Measurements from ENCODE around the gene SCG5.

The SCG5 gene

DNA sequence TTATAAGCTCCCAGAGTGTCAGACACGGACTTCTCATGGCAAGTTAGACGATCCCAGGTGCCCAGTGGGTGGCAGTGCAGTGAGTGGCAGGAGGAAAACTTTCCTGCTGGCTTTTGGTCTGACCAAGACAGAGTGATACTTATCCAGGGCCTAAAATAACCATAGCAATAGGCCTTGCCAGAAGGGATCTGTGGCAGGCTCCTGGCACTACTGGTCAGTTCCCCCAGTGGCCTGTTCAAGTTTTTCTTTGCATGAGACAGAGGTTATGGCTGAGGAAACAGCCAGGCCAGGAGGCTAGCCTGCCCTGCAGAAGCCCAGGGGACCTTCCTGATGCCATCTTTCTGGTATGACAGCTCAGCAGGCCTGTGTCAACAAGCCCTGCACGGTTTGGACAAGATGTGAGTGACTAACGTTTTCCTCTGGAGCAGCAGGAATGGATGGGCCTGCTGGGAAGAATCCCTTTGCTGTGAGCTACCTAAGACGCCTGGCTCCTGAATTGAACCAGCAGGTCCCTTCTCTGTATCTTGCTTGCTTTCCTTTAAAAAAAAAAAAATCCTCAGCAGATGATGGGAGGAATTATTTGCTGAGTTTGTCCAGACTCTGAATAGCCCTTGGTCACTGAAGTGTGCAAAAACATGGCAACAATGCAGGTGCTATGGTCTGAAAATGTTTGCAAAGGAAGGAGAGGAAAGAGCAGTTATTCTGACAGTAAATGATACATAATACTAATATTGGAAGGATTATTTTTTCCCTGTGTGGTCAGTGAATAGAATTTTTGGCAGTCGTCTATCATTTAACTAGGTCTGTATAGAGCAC, 18.0 kb downstream of the SCG5 start:
- no peak for DNase-seq (ENCODE audit: low read depth)

DNA sequence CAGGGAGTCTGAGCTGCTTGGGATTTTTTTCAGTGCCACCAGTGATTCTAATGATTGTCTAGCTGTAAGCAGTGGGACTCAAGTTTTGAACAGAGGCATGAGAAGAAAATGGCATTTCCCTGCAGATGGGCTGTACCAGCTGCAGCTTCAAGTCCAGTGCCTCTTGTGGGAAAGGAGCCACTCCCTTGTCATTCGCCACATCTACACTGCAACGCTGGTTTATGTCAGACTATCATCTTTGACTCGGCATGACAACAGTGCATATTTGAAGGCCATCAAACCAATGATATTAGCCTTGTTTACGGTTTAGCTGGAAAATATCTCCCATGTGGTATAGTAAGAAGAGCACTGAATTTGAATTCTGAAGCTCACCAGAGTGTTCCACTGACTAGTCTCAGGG, 22.2 kb downstream of the SCG5 start:
- DNase-seq (ENCODE audit: low read depth): no peak

DNA sequence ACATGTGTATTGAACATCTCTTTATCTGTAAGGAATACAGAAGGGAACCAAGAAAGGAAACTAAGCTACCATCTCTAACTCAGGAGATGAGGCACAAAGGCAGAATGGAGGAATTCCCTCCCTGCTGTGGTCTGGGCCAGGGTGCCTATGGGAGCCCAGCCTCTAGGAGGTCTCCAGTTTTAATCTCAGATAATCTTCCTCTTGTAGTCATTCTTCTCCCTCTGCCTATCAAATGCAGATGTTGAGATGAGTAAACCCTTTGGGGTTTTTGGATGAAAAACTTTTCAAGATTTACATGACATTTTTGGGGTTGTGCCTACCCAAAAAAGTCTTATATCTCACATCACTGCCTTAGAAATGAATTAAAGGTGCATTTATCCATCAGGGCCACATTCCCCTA, 23.3 kb downstream of the SCG5 start:
- no peak for DNase-seq (ENCODE audit: low read depth)

DNA sequence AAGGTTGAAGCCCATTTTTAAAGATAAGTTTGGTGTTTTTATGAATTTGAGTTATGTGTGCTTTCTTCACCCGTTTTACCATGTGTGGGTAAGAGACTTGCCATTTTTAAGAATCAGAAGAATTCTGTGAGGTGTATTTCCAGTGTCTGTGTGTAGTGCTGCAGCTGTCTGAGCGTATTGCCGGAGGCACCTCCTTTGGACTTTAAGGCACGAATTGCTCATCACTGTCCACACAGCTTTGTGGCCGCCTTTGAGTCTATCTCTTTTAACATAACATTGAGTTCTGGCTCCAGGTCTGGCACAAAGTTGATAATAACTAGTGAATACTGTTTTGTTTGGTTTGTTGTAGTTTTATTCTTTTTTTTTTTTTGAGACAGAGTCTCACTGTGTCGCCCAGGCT, 25.8 kb downstream of the SCG5 start:
- DNase-seq (ENCODE audit: low read depth): no peak

DNA sequence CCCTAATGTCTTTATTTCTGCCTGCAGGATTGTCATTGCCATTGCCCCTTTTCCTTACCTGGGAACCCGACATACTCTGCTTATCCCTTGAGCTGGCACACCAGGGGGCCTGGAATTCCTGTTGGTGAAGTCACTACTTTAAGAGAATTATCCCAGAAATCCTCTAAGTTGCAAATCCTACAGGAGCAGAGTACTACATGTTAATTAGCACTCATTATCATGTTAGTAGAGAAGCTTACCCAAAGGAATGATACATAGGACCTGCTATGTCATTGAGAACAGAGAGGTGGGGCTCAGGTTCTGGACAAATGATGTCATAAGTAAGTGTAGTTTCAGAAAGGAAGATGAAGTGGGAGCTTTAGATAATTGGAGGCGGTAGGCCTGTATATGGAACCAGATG, 27.4 kb downstream of the SCG5 start:
- DNase-seq (ENCODE audit: low read depth): no peak

DNA sequence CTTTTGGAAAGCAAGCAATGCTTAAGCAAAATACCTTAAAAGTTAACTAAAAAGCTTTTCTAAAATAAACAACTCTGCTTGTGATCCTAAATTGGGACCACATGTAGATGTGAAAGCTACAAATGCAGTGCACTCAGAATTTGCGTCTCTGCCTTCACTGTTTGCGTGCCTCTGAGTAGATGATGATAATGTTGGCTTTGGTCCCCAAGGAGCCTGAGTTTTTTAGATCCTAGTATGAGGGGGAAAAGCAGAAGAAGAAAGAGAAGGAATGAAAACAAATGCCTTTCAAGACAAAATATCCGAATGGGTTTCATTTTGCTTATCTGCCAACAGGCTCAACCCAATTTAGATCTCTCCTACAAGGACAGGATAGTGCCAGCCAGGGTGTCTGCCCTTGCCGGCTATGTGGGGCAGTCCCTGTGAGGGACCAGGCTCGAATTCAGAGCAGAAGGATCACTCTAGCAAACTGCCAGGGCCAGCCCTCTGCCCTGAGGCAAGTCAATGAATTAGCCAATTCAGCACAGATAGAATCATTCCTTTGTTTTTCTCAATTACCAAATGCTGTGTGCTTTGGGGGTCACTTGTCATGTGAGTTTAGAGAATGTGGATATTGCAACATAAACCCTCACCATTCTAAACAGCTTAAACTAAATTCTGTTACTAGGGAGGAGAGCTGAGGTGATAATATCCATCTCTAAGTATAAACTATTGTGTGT, 28.5 kb downstream of the SCG5 start:
- DNase-seq (ENCODE audit: low read depth): no peak

DNA sequence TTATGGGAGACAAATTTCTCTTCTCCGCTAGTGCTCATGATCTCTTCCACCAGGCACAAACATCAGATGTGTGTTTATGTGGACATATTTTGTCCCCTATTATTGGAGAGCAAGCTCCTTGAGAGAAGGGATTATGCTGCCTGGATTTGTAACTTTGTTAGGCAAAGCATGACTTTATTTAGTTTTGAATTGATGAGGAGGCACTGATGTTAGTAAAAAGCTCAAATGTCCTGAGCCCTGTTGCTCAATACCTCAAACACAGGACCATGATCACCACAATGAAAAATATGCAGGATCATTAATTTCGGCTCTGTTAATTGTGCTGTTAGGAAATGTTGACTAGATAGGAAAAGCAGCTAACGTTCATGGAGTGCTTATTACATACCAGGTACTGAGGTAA, 29.1 kb downstream of the SCG5 start:
- no peak for DNase-seq (ENCODE audit: low read depth)

DNA sequence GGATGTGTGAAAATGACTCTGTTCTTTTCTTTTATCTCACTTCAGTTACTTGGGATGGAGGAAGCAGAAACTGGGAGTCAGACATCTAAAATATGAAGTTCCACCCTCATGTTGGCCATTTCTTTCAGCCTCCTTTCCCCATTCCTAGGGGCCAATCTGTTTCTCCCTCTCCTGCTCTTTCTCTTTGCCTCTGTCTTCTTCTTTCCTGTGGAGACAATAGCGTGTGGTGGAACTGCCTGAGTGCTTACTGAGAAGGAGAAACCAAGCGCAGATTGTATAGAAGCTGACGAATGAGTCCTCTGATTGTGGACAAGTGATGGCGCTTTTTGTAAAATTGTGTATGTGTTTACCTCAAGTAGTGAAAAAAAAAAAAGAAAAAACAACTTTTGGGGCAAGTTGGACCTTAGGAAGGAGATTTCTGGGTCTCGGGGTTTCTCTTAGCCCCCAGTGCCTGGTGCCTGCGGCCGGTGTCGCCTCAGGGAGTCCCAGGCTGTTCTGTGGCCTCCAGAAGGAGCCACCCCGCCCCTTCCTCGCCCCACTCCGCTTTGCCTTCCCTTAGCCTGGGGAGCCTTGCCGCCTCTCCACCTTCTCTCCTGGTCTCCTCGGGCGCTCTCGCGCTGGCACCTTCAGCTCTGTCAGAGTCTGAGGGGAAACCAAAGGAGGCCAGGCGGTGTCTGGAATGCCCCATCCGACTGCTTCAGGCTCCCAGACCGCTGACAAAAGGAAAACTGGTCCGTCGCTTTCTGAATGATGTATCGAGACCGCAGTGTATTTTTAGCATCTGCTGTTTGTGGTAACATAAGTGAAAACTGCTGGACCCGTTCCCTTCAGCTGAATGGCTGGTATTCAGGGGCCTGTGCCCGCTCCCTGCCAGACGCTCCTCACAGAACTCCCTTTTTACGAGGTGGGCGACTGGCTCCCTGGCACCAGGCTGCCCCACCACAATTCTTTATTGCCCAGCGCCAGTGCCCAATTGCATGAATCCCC, 30.1 kb downstream of the SCG5 start:
- no peak for DNase-seq (ENCODE audit: low read depth)

DNA sequence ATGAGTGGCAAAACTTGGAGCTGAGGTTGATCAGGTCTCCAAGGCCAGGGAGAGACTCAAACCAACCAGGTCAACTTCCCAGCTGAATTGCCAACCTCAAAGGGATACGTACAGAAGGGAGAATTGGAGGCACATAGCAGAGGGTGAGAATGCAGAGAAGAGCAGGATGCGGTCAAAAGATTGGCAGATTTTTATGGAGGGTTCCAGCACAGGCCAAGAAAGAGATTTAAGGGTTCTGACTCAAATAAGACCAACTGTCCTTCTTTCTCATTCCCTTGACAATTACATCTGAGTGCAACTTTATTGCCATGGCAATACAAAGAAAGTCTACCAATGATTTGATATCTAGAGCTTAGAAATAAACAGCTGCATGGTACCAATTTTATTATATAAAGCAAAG, 33.2 kb downstream of the SCG5 start:
- DNase-seq (ENCODE audit: low read depth): no peak

DNA sequence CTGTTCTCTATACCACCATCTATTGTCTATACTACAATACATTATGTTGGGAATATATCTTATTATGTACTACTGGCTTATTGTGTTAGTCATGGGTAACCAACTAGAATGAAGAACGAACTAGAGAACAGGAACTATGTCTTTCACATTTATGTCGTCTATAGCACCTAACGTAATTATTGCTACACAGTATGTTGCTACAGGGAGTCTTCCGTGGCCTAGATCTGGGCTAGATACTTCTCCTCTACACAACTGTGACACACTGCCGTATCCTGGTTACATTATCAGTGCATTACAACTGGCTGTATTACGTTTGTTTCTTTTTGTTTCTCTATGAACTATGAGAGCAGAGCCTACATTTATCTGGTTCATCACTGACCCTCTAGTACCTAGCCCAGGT, 34.0 kb downstream of the SCG5 start:
- no peak for DNase-seq (ENCODE audit: low read depth)

DNA sequence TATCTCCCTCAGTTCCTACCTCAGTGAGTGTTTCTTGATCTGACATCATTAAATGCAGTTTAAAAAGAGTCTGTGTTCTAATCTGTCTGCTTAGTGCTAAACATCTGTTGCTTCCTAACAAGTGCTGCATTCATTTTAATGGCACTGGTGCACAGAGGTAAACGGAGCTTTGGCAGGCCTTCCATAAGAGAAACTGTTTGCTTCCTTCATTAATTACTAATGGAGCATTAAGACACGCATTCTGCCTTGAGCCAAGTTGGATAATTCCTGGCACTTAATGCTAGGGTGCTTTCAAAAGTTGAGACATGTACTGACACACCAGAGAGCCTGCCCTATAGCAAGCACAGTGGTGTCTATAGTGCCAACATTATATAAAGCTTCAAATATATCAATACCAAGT, 34.7 kb downstream of the SCG5 start:
- DNase-seq (ENCODE audit: low read depth): no peak

DNA sequence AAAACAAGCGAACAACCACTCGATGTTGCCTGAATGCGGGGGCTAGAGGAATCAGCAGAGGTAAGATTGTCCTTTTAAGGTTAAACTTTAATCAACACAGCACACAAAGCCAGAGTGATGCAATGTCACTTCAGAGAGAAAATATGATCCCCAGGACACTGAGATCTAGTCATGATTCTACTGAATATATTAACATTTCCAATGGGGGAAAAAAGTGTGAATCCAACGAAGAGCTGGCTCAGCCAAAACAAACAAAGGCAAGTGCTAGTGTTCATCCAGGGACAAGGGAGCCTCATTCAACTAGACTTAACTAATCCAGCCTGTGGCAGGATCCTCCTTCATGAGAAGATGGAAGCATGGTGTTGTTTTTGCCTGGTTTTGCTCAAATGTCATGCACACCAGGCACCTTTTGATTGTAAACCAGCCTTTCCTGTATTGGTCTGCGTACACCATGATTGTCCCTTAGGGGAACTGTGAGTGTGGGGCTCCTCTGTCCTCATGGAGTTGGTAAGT, 35.8 kb downstream of the SCG5 start:
- no peak for DNase-seq (ENCODE audit: low read depth)

DNA sequence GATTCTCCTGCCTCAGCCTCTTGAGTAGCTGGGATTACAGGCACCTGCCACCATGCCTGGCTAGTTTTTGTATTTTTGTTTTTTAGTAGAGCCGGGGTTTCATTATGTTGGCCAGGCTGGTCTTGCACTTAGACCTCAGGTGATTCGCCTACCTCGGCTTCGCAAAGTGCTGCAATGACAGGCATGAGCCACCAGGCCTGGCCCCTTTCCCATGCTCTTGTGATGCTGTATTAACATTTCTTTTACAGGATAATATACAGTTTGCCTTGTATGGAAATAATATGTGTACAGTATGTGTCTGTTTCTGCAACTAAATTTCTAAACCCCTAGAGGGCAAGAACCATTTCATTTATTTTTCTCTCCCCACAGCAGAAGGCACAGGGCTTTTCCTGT, 37.8 kb downstream of the SCG5 start:
- no peak for DNase-seq (ENCODE audit: low read depth)

DNA sequence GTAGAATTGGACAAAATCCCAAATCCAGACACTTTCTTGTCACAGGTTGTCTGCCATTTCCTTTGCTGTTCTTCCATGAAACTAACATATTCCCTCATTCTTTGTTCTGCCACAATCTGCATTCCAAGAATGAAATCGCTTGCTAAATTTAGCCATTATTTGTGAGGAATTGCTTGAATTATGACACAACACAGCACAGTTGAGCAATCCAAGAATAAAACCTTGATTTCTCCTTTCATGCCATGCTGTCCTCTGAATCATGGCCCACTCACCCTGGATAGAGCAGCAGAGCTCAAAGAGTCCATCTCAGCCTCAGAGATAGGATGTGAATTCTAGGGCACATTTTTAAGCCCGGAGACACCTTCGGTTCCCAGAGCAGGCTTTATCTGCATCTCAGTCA, 41.1 kb downstream of the SCG5 start:
- DNase-seq (ENCODE audit: low read depth): no peak

DNA sequence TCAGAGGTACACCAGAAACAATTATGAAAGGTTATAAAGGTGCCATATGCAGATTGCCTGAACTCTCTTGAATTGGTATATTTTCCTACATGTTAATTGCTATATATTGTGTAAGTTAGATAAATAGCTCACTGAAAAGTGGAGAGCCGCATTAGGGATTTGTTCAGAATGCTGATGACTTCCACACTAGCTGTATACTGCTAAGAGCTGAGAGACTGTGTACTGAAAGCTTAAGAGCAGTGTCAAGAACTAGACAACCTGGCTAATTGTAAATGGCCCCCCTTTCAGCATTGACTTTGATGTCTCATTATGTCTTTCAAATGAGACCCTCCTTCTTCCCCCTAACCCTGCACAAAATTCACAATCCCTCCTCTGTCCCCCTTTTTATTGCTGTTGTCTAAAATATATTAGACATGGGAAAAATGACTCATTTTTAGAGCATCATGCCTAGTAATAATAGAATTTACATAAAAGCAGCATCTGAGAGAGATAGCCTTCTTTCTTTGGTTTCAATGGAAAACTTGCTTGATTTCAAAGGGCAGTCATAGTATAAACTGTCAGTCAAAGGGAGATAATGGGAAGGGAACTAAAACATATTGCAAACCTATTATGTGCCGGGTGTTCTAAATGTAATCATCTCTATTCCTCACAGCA, 41.6 kb downstream of the SCG5 start:
- no peak for DNase-seq (ENCODE audit: low read depth)

DNA sequence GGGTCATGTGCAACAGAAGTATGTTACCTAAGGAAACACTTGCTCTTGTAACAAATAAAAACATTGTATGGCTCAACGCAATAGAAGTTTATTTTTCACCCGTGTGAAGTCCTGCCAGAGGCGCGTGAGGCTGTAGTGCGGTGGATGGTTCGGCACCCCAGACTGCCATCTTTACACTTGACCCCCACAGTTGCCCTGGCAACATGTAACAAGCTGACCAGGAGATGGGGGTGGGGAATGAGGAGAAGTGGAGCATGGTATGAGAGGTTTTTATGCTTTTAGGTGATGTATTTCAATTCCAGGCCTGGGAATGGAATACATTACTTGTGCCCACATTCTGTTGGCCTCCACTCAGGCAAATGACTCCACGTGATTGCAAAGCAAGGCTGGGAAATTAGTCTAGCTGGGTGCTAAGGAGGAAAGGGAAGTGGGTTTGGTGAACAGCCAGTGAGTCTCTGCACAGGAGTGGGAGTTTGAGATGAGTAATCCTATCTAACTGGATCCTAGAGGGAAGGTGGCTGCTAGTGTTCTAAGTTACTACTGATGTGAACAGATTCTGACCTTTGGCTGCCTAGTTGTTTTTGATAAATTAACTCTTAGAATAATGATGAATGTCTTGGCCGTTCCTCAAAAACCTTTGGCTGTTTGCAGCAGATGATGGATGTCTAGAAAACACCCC, 42.5 kb downstream of the SCG5 start:
- DNase-seq (ENCODE audit: low read depth): no peak

DNA sequence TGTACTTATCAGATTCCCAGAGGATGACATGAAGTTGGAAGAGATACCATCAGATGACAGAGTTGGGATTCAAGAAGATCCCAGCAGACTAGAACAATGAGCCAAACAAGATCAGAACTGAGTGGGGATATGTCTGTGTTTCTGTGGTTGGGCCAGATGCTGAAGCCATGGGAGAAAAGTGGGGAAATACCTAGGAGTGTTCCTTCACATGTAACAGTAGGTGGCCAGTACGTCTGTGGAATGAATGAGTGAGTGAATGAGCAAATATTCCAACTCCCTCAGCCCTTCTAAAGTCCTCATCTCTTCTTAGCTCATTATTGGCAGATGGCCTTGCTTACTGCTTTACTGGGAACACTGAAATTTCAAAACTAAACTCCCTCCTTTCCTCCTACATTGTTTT, 44.1 kb downstream of the SCG5 start:
- no peak for DNase-seq (ENCODE audit: low read depth)

DNA sequence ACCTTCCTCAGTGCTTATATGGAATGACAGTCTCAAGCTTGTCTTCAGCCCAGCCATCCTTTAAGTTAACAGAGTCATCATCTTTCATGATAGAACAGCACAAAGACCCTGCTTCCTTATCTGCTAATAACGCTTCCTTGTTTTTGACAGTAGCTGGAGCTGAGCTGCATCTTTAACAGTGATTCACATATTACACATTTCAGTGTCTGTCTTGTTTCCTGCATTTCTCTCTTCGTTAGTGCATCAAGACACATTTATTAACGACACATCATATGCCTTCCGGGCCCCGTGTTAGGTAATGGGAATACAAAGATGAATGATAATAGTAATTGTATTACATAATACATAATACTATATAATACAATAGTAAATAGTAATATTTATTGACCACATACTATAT, 46.0 kb downstream of the SCG5 start:
- no peak for DNase-seq (ENCODE audit: low read depth)

DNA sequence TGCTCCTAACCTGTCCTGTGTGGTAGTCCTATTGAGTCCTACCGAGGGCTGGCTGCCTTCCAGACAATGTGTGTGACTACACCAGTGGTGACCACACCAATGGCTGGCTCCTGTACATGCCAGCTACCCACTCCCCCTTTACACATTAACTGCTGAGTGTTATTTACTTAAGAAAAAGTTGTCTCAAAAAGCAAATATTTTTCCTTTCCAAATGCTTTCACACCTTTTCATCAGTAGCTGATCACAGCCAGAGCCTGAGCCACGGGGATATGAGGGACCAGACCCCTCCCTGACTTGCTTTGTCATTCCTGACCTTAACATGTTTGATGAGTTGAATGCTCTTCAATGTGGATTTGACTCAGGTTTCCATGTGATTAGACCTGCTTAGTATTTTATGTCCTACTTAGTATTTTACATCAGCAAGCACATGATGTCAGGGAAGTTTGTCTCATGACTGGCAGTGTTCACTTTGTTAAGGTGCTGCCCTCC, 46.7 kb downstream of the SCG5 start:
- DNase-seq (ENCODE audit: low read depth): no peak

DNA sequence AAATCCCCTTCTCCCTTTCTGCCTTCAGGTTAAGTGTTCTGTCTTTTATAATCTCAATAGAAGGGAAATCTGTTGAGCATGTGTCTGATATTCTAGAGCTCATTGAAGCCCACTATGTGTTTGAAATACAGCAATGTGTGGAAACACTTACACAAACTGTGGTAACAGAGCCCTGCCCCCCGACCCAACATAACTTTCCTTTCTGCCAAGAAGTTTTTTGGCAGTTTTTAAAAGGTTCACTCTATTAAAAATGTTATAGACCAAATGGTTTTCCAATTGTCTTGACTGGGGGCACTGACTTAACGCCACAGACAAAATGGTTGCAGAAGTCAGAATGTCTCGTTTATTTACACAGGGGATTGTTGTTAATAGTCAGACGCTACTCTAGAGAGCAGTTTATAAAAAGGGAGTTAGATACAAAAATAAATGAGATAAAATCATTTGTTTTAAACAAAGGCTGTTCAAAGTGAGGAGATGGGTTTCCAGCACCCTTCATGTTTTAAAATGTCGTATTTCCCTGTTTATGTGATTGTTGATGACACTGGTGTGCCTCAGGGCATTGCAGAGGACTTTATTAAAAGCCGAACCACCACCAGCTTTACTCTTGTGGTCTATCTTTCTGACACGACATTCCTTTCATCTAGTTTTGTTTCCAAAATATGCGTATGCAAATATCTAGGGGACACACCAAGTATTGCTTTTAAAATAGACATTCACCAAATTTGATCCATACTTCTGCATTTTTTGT, 49.6 kb downstream of the SCG5 start:
- no peak for DNase-seq (ENCODE audit: low read depth)

DNA sequence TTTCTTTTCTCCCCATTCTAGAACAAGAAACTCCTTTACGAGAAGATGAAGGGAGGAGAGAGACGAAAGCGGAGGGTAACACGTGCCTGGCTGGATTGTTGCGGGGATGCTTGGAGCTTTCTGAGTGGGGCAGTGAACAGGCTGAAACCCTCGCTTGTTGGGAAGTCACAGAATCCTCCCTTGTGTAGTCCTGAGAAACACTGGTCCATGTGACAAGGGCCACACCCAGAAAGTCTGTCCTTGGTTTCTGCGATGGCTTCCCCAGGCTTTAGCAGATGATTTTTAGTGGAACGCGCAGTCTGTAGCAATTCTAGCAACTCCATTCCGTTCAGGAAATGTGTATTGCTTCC, 50.2 kb downstream of the SCG5 start:
- no peak for DNase-seq (ENCODE audit: low read depth)

Data from stimulated activated CD8-positive, alpha-beta memory T cell treated with anti-CD3 and anti-CD28 coated beads, Interleukin-15, amount 100 ng/mL, for 1 hour (primary cell).